DND-41 (cell line): Measurements from ENCODE around the gene SERPINE2.

ENCODE experiments used
- CTCF ChIP-seq: IDR thresholded peaks from 2 replicates; pipeline ENCODE4 v1.5.1; 2012; ENCODE audit warnings: borderline replicate concordance, low read length, moderate library complexity, mild to moderate bottlenecking; ENCODE audit not compliant: poor library complexity, severe bottlenecking; ENCODE audit errors: extremely low read depth
- EZH2 ChIP-seq: IDR thresholded peaks from 3 replicates; pipeline ENCODE4 v1.6.1; 2012; ENCODE audit warnings: borderline replicate concordance, low read depth, mild to moderate bottlenecking, moderate library complexity, low read length, inconsistent platforms; ENCODE audit not compliant: severe bottlenecking

- TF ChIP-seq CTCF (no peak), EZH2 (no peak)
Observed at GRCh38 chr2:223996391-223996790, 42.7 kb downstream of the SERPINE2 start.
